T-helper 1 cell treated with Interleukin-12 subunit alpha and Interleukin-12 subunit beta and Interleukin-4 antibody, amounts not matched to agents 30 μg/mL and 1 μg/mL, for 36 hours (primary cell): ENCODE results near the gene PLCD3.
"Not testable (repeated sequence)": the region's sequence is repeated elsewhere in the genome, so short reads cannot be mapped to it uniquely, and the experiment has no call there.

ENCODE experiments used
- H3K27ac Mint-ChIP-seq: one replicate; pipeline ENCODE4 v1.8.0; 2021; ENCODE audit warnings: mild to moderate bottlenecking, mixed read lengths
- H3K27me3 Mint-ChIP-seq: one replicate; pipeline ENCODE4 v1.8.0; 2021; ENCODE audit warnings: low read depth, mixed read lengths
- H3K36me3 Mint-ChIP-seq: one replicate; pipeline ENCODE4 v1.8.0; 2021; ENCODE audit warnings: low read depth, mixed read lengths
- H3K4me1 Mint-ChIP-seq: one replicate; pipeline ENCODE4 v1.8.0; 2021; ENCODE audit warnings: low read depth, mixed read lengths
- H3K4me3 Mint-ChIP-seq: one replicate; pipeline ENCODE4 v1.8.0; 2021; ENCODE audit warnings: mild to moderate bottlenecking, moderate library complexity, mixed read lengths
- H3K9me3 Mint-ChIP-seq: one replicate; pipeline ENCODE4 v1.8.0; 2021; ENCODE audit warnings: mixed read lengths

PLCD3 gene

DNA sequence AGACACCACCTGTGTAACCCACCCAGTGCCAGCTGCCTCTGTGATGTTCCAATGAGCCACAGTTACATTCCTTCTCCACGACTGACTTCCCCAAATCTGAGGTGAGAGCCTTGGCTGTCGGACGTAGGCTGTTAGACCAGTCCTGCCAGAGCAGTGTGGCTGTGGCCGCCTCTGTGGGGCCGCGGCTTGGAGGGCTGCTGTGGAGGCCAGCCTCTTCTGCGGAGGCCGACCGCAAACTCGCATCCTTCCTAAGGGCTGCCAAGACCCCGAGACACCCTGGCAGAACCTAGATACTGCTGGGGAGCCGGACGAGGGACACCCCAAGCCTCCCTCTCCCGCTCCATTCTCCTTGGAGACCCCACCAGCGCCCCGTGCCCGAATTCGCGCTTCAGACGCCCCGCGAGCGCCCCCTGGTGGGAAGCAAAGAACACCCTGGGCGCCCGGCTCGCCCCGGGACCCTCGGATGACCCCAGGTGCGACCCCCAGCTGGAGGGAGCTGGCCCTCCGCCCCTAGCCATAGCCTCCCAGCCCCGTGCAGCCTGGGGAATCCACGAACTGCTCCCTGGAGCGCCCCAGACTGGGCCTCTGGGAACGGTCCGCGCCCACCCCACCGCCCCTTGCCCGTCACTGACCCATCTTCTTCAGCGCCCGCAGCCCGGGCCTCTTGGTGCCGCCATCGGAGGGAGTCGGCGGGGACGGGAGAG is 547 bp downstream of the PLCD3 start:
- Mint-ChIP-seq H3K4me1 (peaks cover 6% of the 10 kb centered on the region), H3K4me3 (peak overlapping the region; percentile 56), H3K36me3 (peaks cover 3% of the 10 kb centered on the region), H3K9me3 (no peaks in the 10 kb centered on the region), H3K27me3 (peaks cover 14% of the 10 kb centered on the region), H3K27ac (no peak overlapping the region)

- no peaks in the 10 kb centered on the region for H3K9me3 Mint-ChIP-seq
- H3K27me3 Mint-ChIP-seq = peaks cover 14% of the 10 kb centered on the region
- peak overlapping the region; percentile 0 for H3K27ac Mint-ChIP-seq
- H3K4me1 Mint-ChIP-seq = peaks cover 6% of the 10 kb centered on the region
- peak overlapping the region; percentile 40 for H3K4me3 Mint-ChIP-seq
- peaks cover 3% of the 10 kb centered on the region for H3K36me3 Mint-ChIP-seq
Measured at GRCh38 chr17:45130681-45131615, 1.4 kb downstream of the PLCD3 start.

GRCh38 chr17:45129940-45130680 is 2.2 kb downstream of the PLCD3 start:
- H3K9me3 Mint-ChIP-seq = no peaks in the 10 kb centered on the region
- H3K36me3 Mint-ChIP-seq = peaks cover under 1% of the 10 kb centered on the region
- peaks cover 5% of the 10 kb centered on the region for H3K4me1 Mint-ChIP-seq
- H3K27me3 Mint-ChIP-seq = peaks cover 14% of the 10 kb centered on the region
- H3K27ac Mint-ChIP-seq = no peak overlapping the region
- peak overlapping the region; percentile 40 for H3K4me3 Mint-ChIP-seq

GRCh38 chr17:45129426-45129939 is 2.8 kb downstream of the PLCD3 start:
- Mint-ChIP-seq H3K9me3 (no peaks in the 10 kb centered on the region), H3K4me3 (no peak overlapping the region), H3K27ac (no peak overlapping the region), H3K27me3 (peaks cover 14% of the 10 kb centered on the region), H3K36me3 (no peaks in the 10 kb centered on the region), H3K4me1 (peaks cover 4% of the 10 kb centered on the region)

GRCh38 chr17:45128989-45129388 is 3.3 kb downstream of the PLCD3 start:
- Mint-ChIP-seq H3K4me1 (peaks cover 4% of the 10 kb centered on the region), H3K4me3 (no peak overlapping the region), H3K9me3 (no peaks in the 10 kb centered on the region), H3K27me3 (peaks cover 14% of the 10 kb centered on the region), H3K36me3 (no peaks in the 10 kb centered on the region), H3K27ac (no peak overlapping the region)

DNA sequence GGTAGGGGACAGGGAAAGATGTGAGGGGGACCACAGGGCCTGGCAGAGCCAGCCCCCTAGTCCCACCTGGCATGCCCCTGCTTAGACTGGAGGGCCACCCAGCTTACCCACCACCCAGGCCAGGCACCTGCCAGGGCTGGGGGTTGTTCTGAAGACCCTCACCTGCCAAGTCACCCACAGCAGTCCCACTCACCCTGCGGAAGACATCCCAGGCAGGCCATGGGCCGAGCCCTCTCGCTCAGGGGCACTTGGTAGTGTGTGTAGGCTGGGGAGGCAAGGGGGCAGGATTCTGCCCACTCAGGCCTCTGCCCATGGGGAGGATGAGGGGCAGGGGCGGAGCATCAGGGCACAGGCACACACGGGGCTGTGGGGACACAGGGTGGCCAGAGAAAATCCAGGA is 4.0 kb downstream of the PLCD3 start:
- Mint-ChIP-seq H3K4me3 (no peak overlapping the region), H3K9me3 (no peaks in the 10 kb centered on the region)

GRCh38 chr17:45127548-45128300 is 4.6 kb downstream of the PLCD3 start:
- H3K4me1 Mint-ChIP-seq = peaks cover 2% of the 10 kb centered on the region
- peaks cover 14% of the 10 kb centered on the region for H3K27me3 Mint-ChIP-seq
- H3K27ac Mint-ChIP-seq = no peak overlapping the region
- H3K4me3 Mint-ChIP-seq = no peak overlapping the region
- H3K36me3 Mint-ChIP-seq = no peaks in the 10 kb centered on the region
- H3K9me3 Mint-ChIP-seq = no peaks in the 10 kb centered on the region

More for the DNA sequence above, 4.0 kb downstream of the PLCD3 start:
- Mint-ChIP-seq H3K27me3 (peaks cover 14% of the 10 kb centered on the region), H3K27ac (no peak overlapping the region), H3K4me1 (peaks cover 2% of the 10 kb centered on the region), H3K36me3 (no peaks in the 10 kb centered on the region)

- no peak overlapping the region for H3K4me3 Mint-ChIP-seq
- peak overlapping the region; percentile 49 for H3K27ac Mint-ChIP-seq
- peaks cover 2% of the 10 kb centered on the region for H3K4me1 Mint-ChIP-seq
- no peaks in the 10 kb centered on the region for H3K36me3 Mint-ChIP-seq
- no peaks in the 10 kb centered on the region for H3K9me3 Mint-ChIP-seq
- H3K27me3 Mint-ChIP-seq = peaks cover 14% of the 10 kb centered on the region
Measured at GRCh38 chr17:45127207-45127547, 5.1 kb downstream of the PLCD3 start.

- Mint-ChIP-seq H3K36me3 (no peaks in the 10 kb centered on the region), H3K9me3 (no peaks in the 10 kb centered on the region), H3K4me3 (no peak overlapping the region), H3K27ac (no peak overlapping the region), H3K4me1 (peaks cover 2% of the 10 kb centered on the region), H3K27me3 (peaks cover 12% of the 10 kb centered on the region)
Measured at GRCh38 chr17:45125509-45125908, 6.8 kb downstream of the PLCD3 start.

- not testable (repeated sequence) for H3K27ac Mint-ChIP-seq, H3K36me3 Mint-ChIP-seq, H3K9me3 Mint-ChIP-seq, H3K4me1 Mint-ChIP-seq, H3K4me3 Mint-ChIP-seq, H3K27me3 Mint-ChIP-seq
Measured at GRCh38 chr17:45124797-45125122, 7.6 kb downstream of the PLCD3 start.

DNA sequence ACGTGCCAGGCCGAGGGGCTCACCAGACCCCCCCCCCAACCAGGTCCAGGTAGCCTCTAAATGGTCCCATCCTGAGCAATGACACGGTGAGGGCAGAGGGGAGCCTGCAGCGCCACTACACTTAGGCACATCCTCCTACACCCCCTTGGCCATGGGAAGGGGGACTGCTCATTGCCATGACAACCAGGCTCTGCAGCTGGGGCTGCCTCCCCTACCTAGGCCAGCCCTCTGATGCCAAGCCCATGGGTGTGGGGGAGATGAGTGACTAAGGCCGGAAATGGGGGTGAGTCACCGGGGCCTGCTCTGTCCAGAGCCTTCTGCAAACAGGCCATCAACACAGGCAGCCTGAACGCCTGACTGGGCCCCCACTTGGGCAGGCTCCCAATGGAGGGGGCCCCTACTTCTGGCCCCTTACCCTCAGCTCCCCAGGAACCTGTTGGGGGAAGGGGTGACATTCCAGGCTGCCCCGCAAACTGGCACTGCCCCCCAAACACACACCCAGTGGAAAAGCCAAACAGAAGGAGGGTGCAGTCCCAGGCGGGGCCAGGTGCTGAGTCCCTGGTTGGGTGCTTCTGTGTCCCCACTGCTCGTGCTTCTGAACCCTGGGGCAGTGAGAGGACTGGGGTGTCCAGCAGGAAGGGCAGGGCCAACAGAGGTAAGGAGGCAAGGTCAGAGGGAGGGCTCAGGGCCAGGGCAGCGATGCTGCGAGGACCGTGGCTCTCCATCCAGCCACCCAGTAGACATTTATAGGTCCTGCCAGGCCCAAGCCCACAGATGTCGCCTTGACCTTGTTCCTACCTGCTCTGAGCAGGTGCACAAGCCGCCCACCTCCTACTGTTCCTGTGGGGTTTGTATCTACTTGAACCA is 8.2 kb downstream of the PLCD3 start:
- H3K27ac Mint-ChIP-seq = no peak overlapping the region
- H3K36me3 Mint-ChIP-seq = no peaks in the 10 kb centered on the region
- H3K4me3 Mint-ChIP-seq = no peak overlapping the region

DNA sequence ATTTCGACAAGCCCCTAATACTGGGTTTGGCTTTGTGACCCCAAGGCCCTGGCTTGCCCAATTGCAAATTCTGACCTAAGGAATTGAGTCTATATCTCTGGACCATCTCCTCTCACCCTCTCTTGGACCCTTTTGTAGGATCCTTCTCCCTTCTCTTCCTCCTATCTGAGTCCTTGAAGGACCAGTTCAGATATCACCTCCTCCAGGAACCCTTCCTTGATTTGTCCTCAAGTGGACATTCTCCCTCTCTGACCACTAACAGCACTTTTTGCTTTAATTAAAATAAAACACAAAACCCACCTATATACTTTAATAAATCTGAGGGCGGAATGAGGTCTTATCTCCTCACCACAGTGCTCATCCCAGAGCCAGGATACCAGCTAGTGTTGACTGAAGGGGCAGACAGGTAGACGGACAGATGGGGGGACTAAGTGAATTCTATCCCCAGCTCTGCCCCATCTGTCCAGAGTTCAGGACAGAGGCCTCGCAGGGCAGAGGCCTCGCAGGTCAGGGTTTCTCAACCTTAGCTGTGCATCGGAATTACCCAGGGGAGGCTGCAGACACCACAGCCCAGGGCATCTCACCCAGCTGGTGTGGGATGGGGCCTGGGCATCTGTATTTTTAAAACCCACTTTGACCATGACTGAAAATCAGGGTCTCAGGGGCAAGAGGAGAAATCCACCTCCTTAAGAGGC is 9.1 kb downstream of the PLCD3 start:
- Mint-ChIP-seq H3K4me3 (no peak overlapping the region), H3K9me3 (no peaks in the 10 kb centered on the region), H3K27me3 (peaks cover 8% of the 10 kb centered on the region), H3K27ac (no peak overlapping the region), H3K4me1 (peaks cover 2% of the 10 kb centered on the region), H3K36me3 (no peaks in the 10 kb centered on the region)

More for the DNA sequence above, 8.2 kb downstream of the PLCD3 start:
- no peaks in the 10 kb centered on the region for H3K9me3 Mint-ChIP-seq
- H3K27me3 Mint-ChIP-seq = peaks cover 8% of the 10 kb centered on the region
- peaks cover 2% of the 10 kb centered on the region for H3K4me1 Mint-ChIP-seq

DNA sequence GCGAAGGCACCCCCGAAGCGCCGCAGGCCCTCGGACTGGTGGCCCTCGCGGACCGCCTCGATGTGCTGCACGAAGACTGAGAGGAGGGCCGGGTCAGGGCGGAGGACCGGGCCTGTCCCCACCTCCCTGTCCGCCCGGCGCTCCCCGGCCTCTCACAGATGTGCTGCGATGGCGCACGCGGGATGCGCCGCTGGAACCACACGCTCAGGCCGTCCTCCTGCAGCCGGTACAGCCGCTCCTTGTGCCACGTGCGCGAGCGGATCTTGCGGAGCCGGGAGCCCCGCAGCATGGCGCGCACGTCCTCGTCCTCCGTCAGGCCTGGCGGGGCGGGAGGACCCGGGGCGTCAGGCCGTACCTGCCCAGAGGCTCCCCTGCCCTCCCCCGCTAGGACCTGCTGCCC is 11.3 kb downstream of the PLCD3 start:
- Mint-ChIP-seq H3K4me1 (no peaks in the 10 kb centered on the region), H3K27ac (no peak overlapping the region), H3K27me3 (peaks cover 8% of the 10 kb centered on the region), H3K4me3 (no peak overlapping the region), H3K36me3 (no peaks in the 10 kb centered on the region), H3K9me3 (no peaks in the 10 kb centered on the region)
